HL-60 (cell line): ENCODE measurements around the gene PICK1.

Source experiments
- DNase-seq, 2 experiments: peaks; one replicate each; pipeline ENCODE4 v3.0.0-alpha.2; 2010 to 2020; ENCODE audit warnings: low read depth in 1 of 2, low spot score in 1 of 2
- H3K27ac ChIP-seq: fragments of 250-450 bp; sonication (Bioruptor Pico); replicated peaks from 2 replicates; pipeline ENCODE4 v1.5.1; 2020; ENCODE audit warnings: mild to moderate bottlenecking, moderate library complexity
- H3K27me3 ChIP-seq: fragments of 250-450 bp; sonication (Bioruptor Pico); 2 replicates; pipeline ENCODE4 v1.5.1; 2021; ENCODE audit warnings: mild to moderate bottlenecking, moderate library complexity; ENCODE audit not compliant: insufficient read depth, poor library complexity, severe bottlenecking
- H3K4me3 ChIP-seq: replicated peaks from 2 replicates; pipeline ENCODE4 v1.5.1; 2011; ENCODE audit warnings: mild to moderate bottlenecking, control low read depth, low read length; ENCODE audit not compliant: insufficient read depth
- CTCF ChIP-seq: IDR thresholded peaks from one replicate; pipeline ENCODE4 v1.5.1; 2011; ENCODE audit warnings: low read length, control low read depth, inconsistent platforms; ENCODE audit not compliant: insufficient read depth
- GABPA ChIP-seq: IDR thresholded peaks from 2 replicates; pipeline ENCODE4 v1.6.1; 2012; ENCODE audit warnings: low read depth
- POLR2AphosphoS5 ChIP-seq: IDR thresholded peaks from 2 replicates; pipeline ENCODE4 v1.6.1; 2012; ENCODE audit warnings: low read depth
- SPI1 ChIP-seq: IDR thresholded peaks from 2 replicates; pipeline ENCODE4 v1.6.1; 2012; ENCODE audit warnings: low read depth, mild to moderate bottlenecking, borderline replicate concordance
- TF ChIP-seq, protein P1 (sequence below): IDR thresholded peaks from 2 replicates; pipeline ENCODE4 v1.6.1; 2012; ENCODE audit warnings: low read depth; ENCODE audit not compliant: insufficient replicate concordance

Gene PICK1

DNA sequence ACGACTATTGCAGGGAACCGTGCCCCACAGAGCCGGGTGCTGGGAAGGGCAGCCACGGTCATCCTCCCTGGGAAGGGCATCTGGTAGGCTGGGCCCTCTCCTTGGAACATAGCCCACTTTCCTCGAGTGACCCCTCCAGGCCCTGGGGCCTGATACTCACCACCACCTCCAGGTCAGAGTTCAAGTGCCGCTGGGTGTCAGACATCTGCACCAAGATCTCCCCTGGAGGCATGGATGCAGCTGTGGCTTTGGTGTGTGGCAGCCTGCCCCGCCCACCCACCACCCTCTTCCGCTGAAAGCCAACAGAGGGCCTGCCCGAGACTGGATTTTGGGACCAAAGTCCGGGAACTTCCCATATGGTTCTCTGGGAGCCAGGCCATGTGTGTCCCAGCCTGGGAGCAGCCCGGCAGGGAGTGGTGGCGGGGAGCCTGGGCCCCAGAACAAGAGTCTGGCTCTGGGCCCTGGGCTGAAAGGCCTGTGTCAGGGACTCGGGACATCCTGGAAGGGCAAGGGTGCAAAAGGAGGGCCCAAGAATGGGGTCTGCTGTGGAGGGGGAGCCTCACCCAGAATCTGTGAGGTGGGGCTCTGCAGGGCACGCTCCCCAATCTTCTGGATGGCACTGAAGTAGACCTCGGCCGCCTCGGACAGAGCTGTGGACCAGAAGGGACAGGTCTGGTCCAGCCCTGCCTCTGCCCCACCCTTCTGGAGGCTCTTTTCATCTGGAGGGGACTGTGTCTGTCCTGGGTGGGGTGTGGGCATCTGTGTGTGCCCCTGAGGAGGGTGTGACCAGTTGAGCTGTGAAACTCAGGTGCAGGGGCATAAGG, 50.7 kb downstream of the PICK1 start:
- H3K27ac ChIP-seq: no peak overlapping the region
- no peaks in the 10 kb centered on the region for H3K27me3 ChIP-seq
- TF ChIP-seq, protein P1, sequence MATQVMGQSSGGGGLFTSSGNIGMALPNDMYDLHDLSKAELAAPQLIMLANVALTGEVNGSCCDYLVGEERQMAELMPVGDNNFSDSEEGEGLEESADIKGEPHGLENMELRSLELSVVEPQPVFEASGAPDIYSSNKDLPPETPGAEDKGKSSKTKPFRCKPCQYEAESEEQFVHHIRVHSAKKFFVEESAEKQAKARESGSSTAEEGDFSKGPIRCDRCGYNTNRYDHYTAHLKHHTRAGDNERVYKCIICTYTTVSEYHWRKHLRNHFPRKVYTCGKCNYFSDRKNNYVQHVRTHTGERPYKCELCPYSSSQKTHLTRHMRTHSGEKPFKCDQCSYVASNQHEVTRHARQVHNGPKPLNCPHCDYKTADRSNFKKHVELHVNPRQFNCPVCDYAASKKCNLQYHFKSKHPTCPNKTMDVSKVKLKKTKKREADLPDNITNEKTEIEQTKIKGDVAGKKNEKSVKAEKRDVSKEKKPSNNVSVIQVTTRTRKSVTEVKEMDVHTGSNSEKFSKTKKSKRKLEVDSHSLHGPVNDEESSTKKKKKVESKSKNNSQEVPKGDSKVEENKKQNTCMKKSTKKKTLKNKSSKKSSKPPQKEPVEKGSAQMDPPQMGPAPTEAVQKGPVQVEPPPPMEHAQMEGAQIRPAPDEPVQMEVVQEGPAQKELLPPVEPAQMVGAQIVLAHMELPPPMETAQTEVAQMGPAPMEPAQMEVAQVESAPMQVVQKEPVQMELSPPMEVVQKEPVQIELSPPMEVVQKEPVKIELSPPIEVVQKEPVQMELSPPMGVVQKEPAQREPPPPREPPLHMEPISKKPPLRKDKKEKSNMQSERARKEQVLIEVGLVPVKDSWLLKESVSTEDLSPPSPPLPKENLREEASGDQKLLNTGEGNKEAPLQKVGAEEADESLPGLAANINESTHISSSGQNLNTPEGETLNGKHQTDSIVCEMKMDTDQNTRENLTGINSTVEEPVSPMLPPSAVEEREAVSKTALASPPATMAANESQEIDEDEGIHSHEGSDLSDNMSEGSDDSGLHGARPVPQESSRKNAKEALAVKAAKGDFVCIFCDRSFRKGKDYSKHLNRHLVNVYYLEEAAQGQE: no peak
- TF ChIP-seq SPI1 (no peak), CTCF (no peak), GABPA (no peak), POLR2AphosphoS5 (no peak)
- no peak for DNase-seq
- no peak overlapping the region for H3K4me3 ChIP-seq

GRCh38 chr22:38108561-38109319, 51.5 kb downstream of the PICK1 start:
- TF ChIP-seq CTCF: no peak
- TF ChIP-seq SPI1: no peak
- no peak for TF ChIP-seq GABPA
- no peak for TF ChIP-seq POLR2AphosphoS5
- TF ChIP-seq, protein P1: no peak
- Histone ChIP-seq H3K4me3 (no peak overlapping the region), H3K27me3 (no peaks in the 10 kb centered on the region), H3K27ac (no peak overlapping the region)
- no peak for DNase-seq

DNA sequence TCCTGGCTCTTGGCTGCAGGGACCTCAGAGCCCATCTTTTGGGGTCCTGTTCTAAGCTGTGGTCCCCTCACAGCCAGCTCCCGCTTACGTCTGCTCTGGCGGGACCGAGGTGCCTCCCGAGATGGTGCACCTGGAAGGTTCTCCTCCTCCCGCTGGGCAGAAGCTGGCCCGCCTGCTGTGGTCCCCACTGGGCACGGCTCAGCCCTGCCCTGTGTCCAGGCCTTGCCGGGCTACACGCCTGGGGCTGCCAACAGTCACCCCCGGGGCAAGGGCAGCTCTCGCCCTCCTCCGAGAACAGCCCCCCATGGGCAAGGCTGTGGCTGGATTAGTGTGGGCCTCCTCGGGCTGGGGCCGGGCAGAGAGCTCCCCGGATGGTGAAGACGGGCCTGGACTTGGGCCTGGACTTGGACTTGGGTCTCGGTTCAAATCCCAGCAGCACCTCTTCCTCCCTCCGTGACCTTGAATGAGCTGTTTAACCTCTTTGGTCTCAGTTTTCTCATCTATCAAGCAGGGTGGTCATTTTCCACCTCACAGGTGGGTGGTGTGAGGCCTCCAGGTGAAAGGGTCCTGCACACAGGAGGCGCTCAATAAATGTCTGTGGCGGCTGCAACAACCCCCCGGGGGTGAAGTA, 52.3 kb downstream of the PICK1 start:
- TF ChIP-seq GABPA (no peak), SPI1 (no peak), CTCF (no peak), POLR2AphosphoS5 (no peak)
- TF ChIP-seq, protein P1: no peak
- Histone ChIP-seq H3K27me3 (no peaks in the 10 kb centered on the region), H3K4me3 (no peak overlapping the region), H3K27ac (no peak overlapping the region)
- no peak for DNase-seq
